Measurements from ENCODE around the gene SMARCAD1.
"Not testable (repeated sequence)": the region's sequence is repeated elsewhere in the genome, so short reads cannot be mapped to it uniquely, and the experiment has no call there.

SMARCAD1 gene

GRCh38 chr4:94305466-94306225 is 98.0 kb downstream of the SMARCAD1 start:
- no peak for DNase-seq (ENCODE audit: low read depth)
- no peak overlapping the region for H3K4me3 ChIP-seq (ENCODE audit: low read length)
- no peak for TF ChIP-seq CTCF (IDR thresholded peaks at IDR 0.05; ENCODE audit: insufficient read depth, low read depth, low read length, missing control alignments)

GRCh38 chr4:94306713-94307112 is 99.0 kb downstream of the SMARCAD1 start:
- TF ChIP-seq CTCF (IDR thresholded peaks at IDR 0.05; ENCODE audit: insufficient read depth, low read depth, low read length, missing control alignments) = no peak

GRCh38 chr4:94307231-94307871 is 99.7 kb downstream of the SMARCAD1 start:
- TF ChIP-seq CTCF (IDR thresholded peaks at IDR 0.05; ENCODE audit: insufficient read depth, low read depth, low read length, missing control alignments) = no peak
- H3K4me3 ChIP-seq (ENCODE audit: low read length) = no peak overlapping the region
- DNase-seq (ENCODE audit: low read depth) = peak; percentile 22

More at GRCh38 chr4:94306713-94307112, 99.0 kb downstream of the SMARCAD1 start:
- DNase-seq (ENCODE audit: low read depth) = no peak
- H3K4me3 ChIP-seq (ENCODE audit: low read length) = no peak overlapping the region

- not testable (repeated sequence) for DNase-seq (ENCODE audit: low read depth); H3K4me3 ChIP-seq (ENCODE audit: low read length)
Measured at GRCh38 chr4:94319927-94320326, 112.3 kb downstream of the SMARCAD1 start.

GRCh38 chr4:94325835-94326234 is 118.2 kb downstream of the SMARCAD1 start:
- DNase-seq (ENCODE audit: low read depth) = no peak
- H3K4me3 ChIP-seq (ENCODE audit: low read length) = no peak overlapping the region
- TF ChIP-seq CTCF (IDR thresholded peaks at IDR 0.05; ENCODE audit: insufficient read depth, low read depth, low read length, missing control alignments) = no peak

GRCh38 chr4:94329933-94330332 is 122.3 kb downstream of the SMARCAD1 start:
- H3K4me3 ChIP-seq (ENCODE audit: low read length) = no peak overlapping the region
- no peak for DNase-seq (ENCODE audit: low read depth)
- no peak for TF ChIP-seq CTCF (IDR thresholded peaks at IDR 0.05; ENCODE audit: insufficient read depth, low read depth, low read length, missing control alignments)

GRCh38 chr4:94332983-94333590 is 125.4 kb downstream of the SMARCAD1 start:
- TF ChIP-seq CTCF (IDR thresholded peaks at IDR 0.05; ENCODE audit: insufficient read depth, low read depth, low read length, missing control alignments) = peak; percentile 29
- H3K4me3 ChIP-seq (ENCODE audit: low read length) = no peak overlapping the region
- DNase-seq (ENCODE audit: low read depth) = no peak

Data from epithelial cell of esophagus (primary cell).